GM19395 (cell line): ENCODE data around the gene HCK.
"Not testable (repeated sequence)": the region's sequence is repeated elsewhere in the genome, so short reads cannot be mapped to it uniquely, and the experiment has no call there.

Experiments used
- ATAC-seq: cut with Tn5 transposase; IDR thresholded peaks from one replicate; pipeline ENCODE4 v1.9.1; 2021; ENCODE audit warnings: mild to moderate bottlenecking, moderate library complexity; ENCODE audit not compliant: unreplicated experiment

Gene HCK

DNA sequence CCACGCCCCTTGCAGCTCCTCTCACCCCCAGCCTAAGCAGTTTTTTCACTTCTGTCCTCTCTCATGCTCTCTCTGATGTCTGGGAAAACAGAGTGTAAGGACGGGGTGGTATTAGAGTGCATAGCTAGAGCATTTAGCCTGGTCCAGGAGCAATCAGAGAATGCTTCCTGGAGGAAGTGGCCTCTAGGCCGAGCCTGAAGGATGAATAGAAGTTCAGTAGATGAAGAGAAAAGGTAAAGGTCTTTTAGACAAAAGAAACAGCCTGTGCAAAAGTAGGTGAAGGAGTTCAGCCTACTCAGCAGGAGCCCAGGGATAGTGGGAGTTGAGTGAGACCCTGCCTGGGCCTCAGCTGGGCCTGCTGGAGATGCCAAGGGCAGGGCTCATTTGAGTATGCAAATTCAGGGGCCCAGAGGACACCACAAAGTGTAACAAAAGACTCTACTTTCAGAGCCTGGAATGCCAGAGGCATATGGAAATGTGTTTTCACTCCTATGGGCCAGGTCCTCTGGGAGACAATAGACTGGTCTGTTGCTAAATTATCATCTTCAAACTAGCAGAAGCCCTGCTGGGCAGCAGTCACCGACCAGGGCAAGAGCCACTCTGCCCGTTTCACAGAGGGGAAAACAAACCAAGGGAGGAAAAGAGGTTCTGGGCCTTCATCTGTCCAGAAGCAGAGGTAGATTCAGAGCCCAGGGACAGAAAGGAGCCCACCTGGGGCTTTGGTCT, 37.8 kb downstream of the HCK start:
- ATAC-seq, result no peak

- no peak for ATAC-seq
Measured at GRCh38 chr20:32091888-32092346, 39.9 kb downstream of the HCK start.

DNA sequence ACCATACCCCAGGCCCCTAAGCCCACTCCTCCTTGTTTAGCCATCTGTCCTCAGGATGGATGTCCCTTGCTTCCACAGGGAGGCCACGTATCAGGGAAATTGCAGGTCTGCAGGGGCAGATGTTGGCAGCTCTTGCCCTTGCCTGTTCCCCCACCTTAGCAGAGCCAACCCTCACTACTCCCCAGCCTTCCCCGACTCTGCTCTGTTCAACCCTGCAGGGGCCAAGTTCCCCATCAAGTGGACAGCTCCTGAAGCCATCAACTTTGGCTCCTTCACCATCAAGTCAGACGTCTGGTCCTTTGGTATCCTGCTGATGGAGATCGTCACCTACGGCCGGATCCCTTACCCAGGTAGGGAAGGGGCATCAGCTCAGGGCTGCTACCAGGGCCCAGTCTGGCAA, 46.7 kb downstream of the HCK start:
- no peak for ATAC-seq

DNA sequence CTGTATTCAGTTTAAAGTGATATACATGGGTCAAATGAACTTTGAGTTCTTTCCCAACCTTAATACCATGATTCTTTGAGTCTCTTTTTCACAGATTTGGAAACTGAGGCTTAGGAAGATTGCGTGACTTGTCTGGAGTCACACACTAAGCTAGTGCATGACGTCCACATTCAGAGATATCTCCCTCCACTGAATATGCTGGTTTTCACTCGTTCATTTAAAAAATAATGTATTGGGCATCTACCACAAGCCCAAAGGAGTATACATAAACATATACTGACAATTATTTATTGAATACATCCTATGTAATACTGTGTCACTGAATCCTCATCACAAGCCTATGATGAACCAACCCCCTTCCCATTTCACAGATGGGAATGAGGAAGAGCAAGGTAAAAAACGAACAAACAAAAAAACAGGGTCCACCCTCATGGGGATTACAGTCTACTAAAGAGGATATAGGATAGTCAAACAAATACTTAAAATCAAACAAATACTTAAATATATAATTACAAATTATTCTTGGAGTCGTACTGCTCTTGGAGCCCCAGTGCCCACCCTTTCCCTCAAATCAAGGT, 56.9 kb downstream of the HCK start:
- no peak for ATAC-seq

- ATAC-seq, result peak; percentile 86
Measured at GRCh38 chr20:32109392-32110172, 57.5 kb downstream of the HCK start, which contains the start of gene TM9SF4. Gene TM9SF4, plus strand, starts transcription at chr20:32109714. Its CDS starts 27 bp downstream, at chr20:32109741.

DNA sequence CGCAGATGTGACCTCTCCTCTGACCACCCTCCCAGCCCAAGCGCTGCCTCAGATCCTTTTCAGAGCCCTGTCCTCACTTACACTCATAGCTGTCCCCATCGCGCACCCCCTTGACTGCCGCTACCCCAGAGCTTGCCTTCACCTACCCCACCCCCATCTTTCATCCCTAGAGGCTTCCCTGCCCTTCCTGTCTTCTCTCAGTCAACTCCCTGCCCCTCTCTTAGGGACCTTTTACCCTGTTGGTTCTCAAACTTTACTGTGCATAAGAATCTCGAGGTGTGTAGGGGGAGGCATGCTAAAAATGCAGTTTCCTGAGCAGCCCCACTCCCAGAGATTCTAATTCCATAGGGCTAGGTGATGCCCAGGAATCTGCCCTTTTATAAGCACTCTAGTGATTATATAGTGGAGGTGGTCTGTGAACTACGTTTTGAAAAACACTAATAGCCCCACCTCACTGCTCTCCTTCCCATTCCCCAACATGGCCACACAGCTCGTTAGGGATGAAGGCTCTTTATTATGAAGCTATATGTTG, 58.2 kb downstream of the HCK start:
- no peak for ATAC-seq

DNA sequence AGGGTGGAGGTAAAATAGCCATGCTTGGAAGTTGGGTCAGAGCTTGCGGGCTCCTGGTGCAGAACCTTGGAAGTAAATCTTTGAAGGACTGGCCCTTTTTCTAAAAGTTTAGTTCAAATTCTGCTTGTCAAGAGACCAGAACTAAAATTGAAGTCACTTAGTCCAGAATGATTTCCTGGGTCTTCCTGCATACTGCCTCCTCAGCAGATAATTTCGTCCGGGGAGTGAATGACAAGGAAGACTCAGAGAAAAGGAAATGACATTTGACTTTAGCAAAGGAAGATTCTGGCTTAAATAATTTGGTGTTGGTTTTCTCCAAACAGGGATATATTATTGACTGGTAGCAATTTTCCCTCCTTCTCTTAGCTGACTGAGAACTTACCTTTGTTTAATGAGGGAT, 58.7 kb downstream of the HCK start:
- no peak for ATAC-seq

GRCh38 chr20:32111156-32111686, 59.2 kb downstream of the HCK start:
- ATAC-seq, result no peak

GRCh38 chr20:32111753-32112152, 59.7 kb downstream of the HCK start:
- no peak for ATAC-seq

DNA sequence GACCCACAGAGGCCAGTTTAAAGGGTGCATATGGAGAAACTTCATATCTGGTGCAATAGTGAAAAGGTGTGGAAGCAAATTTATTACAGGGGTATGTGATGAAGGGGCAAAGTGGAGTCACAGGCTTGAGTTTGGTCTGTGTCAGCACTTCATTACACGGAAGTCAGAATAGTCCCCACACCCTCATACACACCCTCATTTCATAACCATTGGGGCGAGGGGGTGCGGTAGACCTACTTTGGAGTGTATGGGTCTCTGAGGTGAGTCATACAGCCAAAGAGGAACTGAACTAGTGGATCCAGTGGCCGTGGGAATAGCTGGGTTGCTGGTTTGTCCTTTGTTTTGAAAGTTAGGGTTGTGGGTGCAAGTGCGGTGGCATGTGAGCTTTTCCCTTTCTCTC, 60.8 kb downstream of the HCK start:
- no peak for ATAC-seq

- no peak for ATAC-seq
Measured at GRCh38 chr20:32113591-32114260, 61.7 kb downstream of the HCK start.

DNA sequence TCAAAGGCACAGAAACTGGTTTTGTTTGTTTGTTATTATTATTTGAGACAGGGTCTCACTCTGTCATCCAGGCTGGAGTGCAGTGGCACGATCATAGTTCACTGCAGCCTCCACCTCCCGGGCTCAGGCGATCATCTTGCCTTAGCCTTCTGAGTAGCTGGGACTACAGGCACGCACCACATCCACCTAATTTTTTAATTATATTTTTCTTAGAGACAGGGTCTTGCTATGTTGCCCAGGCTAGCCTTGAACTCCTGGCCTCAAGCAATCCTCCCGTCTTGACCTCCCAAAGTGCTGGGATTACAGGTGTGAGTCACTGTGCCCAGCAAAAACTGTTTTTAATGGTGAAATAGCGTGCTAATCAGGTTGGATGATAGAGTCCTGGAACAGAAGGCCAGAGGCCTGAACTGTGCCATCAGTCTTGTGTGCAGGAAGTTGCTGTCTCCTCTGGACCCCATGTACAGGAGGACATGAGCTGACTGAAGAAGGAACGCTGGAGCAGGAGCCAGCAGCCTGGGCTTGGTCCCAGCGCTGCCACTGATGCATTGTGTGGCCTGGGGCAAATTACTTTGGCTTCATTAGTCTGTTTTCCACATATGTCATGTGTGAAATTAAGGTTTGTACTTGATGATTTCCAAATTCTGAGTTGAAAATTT, 62.4 kb downstream of the HCK start:
- ATAC-seq, result no peak

DNA sequence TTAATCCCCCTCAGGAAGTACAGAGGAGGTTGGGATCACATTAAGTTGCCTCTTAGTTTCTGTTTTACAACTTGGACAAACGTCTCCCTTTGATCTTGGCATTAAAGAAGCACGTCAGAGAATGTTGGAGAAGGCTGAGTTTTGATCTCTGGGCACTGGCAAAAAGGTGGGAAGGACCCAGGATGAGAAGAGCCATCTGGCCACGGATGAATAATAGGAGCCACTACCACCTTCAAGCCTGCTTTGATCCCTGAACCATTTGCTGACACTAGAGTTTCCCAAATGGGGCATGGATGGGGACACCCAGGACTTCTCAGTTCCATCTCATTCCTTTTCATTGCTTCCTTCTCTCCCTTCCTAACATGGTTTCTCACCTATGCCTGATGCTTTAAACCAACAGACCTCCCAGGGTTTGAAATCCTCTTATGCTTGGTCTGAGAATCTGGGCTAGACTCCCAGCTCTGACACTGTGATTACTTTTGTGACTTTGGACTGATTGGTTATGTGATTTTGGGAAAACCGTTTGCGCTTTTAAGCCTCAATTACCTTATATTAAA, 63.2 kb downstream of the HCK start:
- ATAC-seq, result no peak

- no peak for ATAC-seq
Measured at GRCh38 chr20:32116079-32116521, 64.1 kb downstream of the HCK start.

- not testable (repeated sequence) for ATAC-seq
Measured at GRCh38 chr20:32116796-32117195, 64.8 kb downstream of the HCK start.

DNA sequence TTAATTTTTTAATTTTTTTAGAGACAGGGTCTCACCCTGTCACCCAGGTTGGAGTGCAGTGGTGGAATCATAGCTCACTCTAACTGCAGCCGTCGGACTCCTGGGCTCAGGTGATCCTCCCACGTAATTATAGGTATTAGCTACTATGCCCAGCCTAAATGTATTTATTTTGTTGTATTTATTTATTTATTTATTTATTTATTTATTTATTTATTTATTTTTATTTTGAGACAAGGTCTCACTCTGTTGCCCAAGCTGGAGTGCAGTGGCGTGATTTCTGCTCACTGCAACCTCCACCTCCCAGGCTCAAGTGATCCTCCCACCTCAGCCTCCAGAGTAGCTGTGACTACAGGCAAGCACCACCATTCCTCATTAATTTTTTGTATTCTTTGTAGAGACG, 66.4 kb downstream of the HCK start:
- not testable (repeated sequence) for ATAC-seq

- ATAC-seq, result no peak
Measured at GRCh38 chr20:32119734-32120133, 67.7 kb downstream of the HCK start.

GRCh38 chr20:32121908-32122307, 69.9 kb downstream of the HCK start:
- ATAC-seq, result not testable (repeated sequence)

DNA sequence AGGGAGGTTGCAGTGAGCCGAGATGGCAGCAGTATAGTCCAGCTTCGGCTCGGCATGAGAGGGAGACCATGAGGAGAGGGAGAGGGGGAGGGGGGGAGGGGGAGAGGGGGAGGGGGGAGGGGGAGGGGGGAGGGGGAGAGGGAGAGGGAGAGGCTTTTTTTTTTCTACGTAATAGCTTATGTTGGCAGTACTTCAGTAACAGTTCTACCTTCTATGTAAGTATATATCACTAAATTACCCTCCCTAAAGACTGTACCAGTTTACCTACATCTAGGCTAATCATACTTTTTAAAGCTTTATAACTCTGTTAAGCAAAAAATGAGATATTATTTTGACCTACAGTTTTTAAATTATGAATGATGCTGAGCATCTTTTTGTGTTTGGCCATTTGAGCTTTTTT, 71.0 kb downstream of the HCK start:
- ATAC-seq, result no peak

DNA sequence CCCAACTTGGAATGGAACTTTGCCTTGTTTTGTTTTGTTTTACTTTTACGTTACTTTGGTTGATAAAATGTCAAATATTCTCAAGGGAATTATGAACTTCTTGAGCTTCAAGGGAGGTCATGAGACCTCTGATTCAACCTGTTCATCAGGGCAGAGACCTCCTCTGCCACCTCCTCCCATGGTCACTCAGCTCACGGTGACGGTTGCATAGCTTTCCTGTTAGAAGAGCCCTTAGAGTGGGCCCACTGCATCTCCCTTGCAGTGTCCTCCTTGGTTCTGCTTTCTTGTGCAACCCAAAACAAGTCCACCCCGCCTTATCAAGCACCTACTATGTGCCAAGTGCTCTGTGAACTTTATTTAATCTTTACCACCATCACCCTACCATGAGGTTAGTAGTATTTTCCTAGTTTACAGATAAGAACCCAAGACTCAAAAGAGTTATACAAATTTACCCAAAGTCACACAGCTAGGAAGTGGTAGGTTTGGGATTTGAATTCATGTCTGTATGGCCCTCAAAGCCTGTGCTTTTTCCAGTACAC, 72.9 kb downstream of the HCK start:
- ATAC-seq, result no peak
